HepG2 (cell line): ENCODE measurements around the gene HS3ST3B1. TPM values are rescaled to one million over a fixed set of nuclear protein-coding genes. Genes with fewer than 3 reads are reported as not detected.

ENCODE experiments used
- ATAC-seq: fragments of 200-7000 bp; cut with Tn5 transposase; 3 replicates; pipeline ENCODE4 v1.9.1; 2020; ENCODE audit warnings: mild to moderate bottlenecking, moderate library complexity
- BruUV-seq: library from RNA; stranded (reverse); fragments of 400-500 nt; replicated peaks from 2 replicates; lab custom pipeline; 2021; lab: Mats Ljungman, UMichigan
- CTCF ChIA-PET: fragments of 300-600 bp; formaldehyde crosslinking; extraction: SDS; loops from one replicate; lab custom pipeline; 2021; ENCODE audit warnings: low total read pairs, inconsistent platforms, low intra/inter-chr PET ratio; lab: Yijun Ruan, JAX
- POLR2A ChIA-PET: fragments of 350-600 bp; sonication (Branson Sonifier 250); formaldehyde crosslinking; loops from one replicate; lab custom pipeline; 2020; ENCODE audit warnings: antibody characterized with exemption, inconsistent platforms; lab: Yijun Ruan, JAX
- DNase-seq: peaks from one replicate; pipeline ENCODE4 v3.0.0-alpha.2; 2015; ENCODE audit warnings: low spot score
- FAIRE-seq: peaks from 3 replicates; lab custom pipeline; 2011; peaks lifted over from hg19 to GRCh38; lab: Jason Lieb, UNC
- H2AFZ ChIP-seq: one replicate; pipeline ENCODE4 v1.6.1; 2011; ENCODE audit warnings: low read length, inconsistent platforms
- H3K27ac ChIP-seq: fragments of 300-600 bp; 3 replicates; pipeline ENCODE4 v1.8.0; 2011; ENCODE audit warnings: mixed run types, mild to moderate bottlenecking, mixed read lengths, low read length, inconsistent platforms; ENCODE audit not compliant: insufficient read depth; ENCODE audit errors: extremely low read length
- H3K27me3 ChIP-seq, 2 experiments: fragments of 200-600 bp in 1 of 2; 2 replicates in 1 of 2; 3 replicates in 1 of 2; pipeline versions ENCODE4 v1.6.0 to v1.8.0; 2011; ENCODE audit warnings: low read length in 2 of 2, mild to moderate bottlenecking in 2 of 2, moderate library complexity in 2 of 2, inconsistent platforms in 1 of 2; ENCODE audit not compliant: insufficient read depth in 2 of 2, control insufficient read depth in 1 of 2
- H3K36me3 ChIP-seq, 2 experiments: fragments of 200-600 bp in 1 of 2; replicated peaks in 1 of 2; 2 replicates in 1 of 2; 3 replicates in 1 of 2; pipeline versions ENCODE4 v1.5.1 to v1.8.0; 2011; ENCODE audit warnings: low read length in 2 of 2, inconsistent platforms in 1 of 2; ENCODE audit not compliant: insufficient read depth in 2 of 2, control insufficient read depth in 1 of 2
- H3K4me1 ChIP-seq: 2 replicates; pipeline ENCODE4 v1.5.1; 2012; ENCODE audit warnings: low read length, inconsistent platforms; ENCODE audit not compliant: insufficient read depth
- H3K4me2 ChIP-seq: 2 replicates; pipeline ENCODE4 v1.6.0; 2011; ENCODE audit warnings: low read depth, low read length, inconsistent platforms
- H3K4me3 ChIP-seq, 3 experiments: fragments of 200-600 bp in 1 of 3; sonication (generic), shearing (Covaris generic) in 1 of 3; replicated peaks in 1 of 3; 2 replicates each; pipeline ENCODE4 v1.5.1; 2011 to 2016; ENCODE audit warnings: low read length in 3 of 3, inconsistent platforms in 2 of 3, low read depth in 2 of 3, mild to moderate bottlenecking in 2 of 3, control low read depth in 1 of 3, mixed read lengths in 1 of 3; ENCODE audit not compliant: insufficient read depth in 1 of 3
- H3K79me2 ChIP-seq: one replicate; pipeline ENCODE4 v1.6.1; 2011; ENCODE audit warnings: low read length, inconsistent platforms; ENCODE audit not compliant: insufficient read depth
- H3K9ac ChIP-seq: 2 replicates; pipeline ENCODE4 v1.6.0; 2011; ENCODE audit warnings: mild to moderate bottlenecking, low read depth, low read length, inconsistent platforms; ENCODE audit not compliant: insufficient read depth
- H3K9me3 ChIP-seq: 2 replicates; pipeline ENCODE4 v1.5.1; 2012; ENCODE audit warnings: mild to moderate bottlenecking, low read length
- H4K20me1 ChIP-seq: 2 replicates; pipeline ENCODE4 v1.6.0; 2011; ENCODE audit warnings: inconsistent platforms, mild to moderate bottlenecking, low read length, moderate library complexity; ENCODE audit not compliant: insufficient read depth
- GATAD2A ChIP-seq: IDR thresholded peaks from 2 replicates; pipeline ENCODE4 v1.6.1; 2016
- GTF2F1 ChIP-seq: fragments of 150-350 bp; IDR thresholded peaks from 2 replicates; pipeline ENCODE4 v1.6.1; 2014; ENCODE audit warnings: low read length
- HNF4A ChIP-seq: sonication (generic); formaldehyde crosslinking; IDR thresholded peaks from 2 replicates; pipeline ENCODE4 v1.4.0; 2020; ENCODE audit warnings: missing genetic modification reagents
- NR3C1 ChIP-seq: sonication (generic); formaldehyde crosslinking; IDR thresholded peaks from 2 replicates; pipeline ENCODE4 v1.4.0; 2020; ENCODE audit warnings: missing genetic modification reagents
- POGZ ChIP-seq: sonication (generic); formaldehyde crosslinking; IDR thresholded peaks from 2 replicates; pipeline ENCODE4 v1.4.0; 2020; ENCODE audit warnings: mild to moderate bottlenecking, missing genetic modification reagents
- THYN1 ChIP-seq: sonication (generic); formaldehyde crosslinking; IDR thresholded peaks from 2 replicates; pipeline ENCODE4 v1.8.1; 2023; ENCODE audit warnings: low read depth, mild to moderate bottlenecking, moderate library complexity, missing genetic modification reagents, borderline replicate concordance
- ZFP36 ChIP-seq: fragments of 150-350 bp; IDR thresholded peaks from 2 replicates; pipeline ENCODE4 v1.6.1; 2018; ENCODE audit warnings: borderline replicate concordance, low read length, low read depth; ENCODE audit not compliant: partially characterized antibody
- ZNF12 ChIP-seq: sonication (generic); formaldehyde crosslinking; IDR thresholded peaks from 2 replicates; pipeline ENCODE4 v1.5.0; 2020; ENCODE audit warnings: missing genetic modification reagents
- ZNF251 ChIP-seq: sonication (generic); formaldehyde crosslinking; IDR thresholded peaks from 2 replicates; pipeline ENCODE4 v1.9.0; 2021; ENCODE audit warnings: mild to moderate bottlenecking, missing genetic modification reagents
- ZNF562 ChIP-seq: sonication (generic); formaldehyde crosslinking; IDR thresholded peaks from 2 replicates; pipeline ENCODE4 v1.8.0; 2022; ENCODE audit warnings: missing genetic modification reagents, borderline replicate concordance
- ZNF781 ChIP-seq: sonication (generic); formaldehyde crosslinking; IDR thresholded peaks from 2 replicates; pipeline ENCODE4 v1.5.1; 2020; ENCODE audit warnings: borderline replicate concordance, mild to moderate bottlenecking, missing genetic modification reagents; ENCODE audit errors: not compliant biosample characterization
- ZNF879 ChIP-seq: sonication (generic); formaldehyde crosslinking; IDR thresholded peaks from 2 replicates; pipeline ENCODE4 v1.8.1; 2023; ENCODE audit warnings: missing genetic modification reagents
- whole genome bisulfite sequencing: methylation state at CpG from one replicate; pipeline ENCODE4 v1.1.6; 2017; ENCODE audit warnings: low lambda C conversion rate; 5-methylcytosine and 5-hydroxymethylcytosine counted together
- in situ Hi-C: cut with HindIII; loops from 2 replicates; pipeline ENCODE4 v1.10.0; 2017; ENCODE audit warnings: low pct_unique_long_range_greater_than_20kb; ENCODE audit not compliant: extremely low pct_ligation_motif_present
- intact Hi-C: fragments of 100-400 bp; cut with micrococcal nuclease; formaldehyde crosslinking; loops from one replicate; pipeline ENCODE4 v1.10.0; 2022; ENCODE audit not compliant: unreplicated experiment
- polyA plus RNA-seq, 8 experiments: library from polyadenylated mRNA; depleted of rRNA in 3 of 8; stranded (reverse) in 7 of 8; unstranded in 1 of 8; fragments of >200 nt; fragmentation: Illumina TruSeq in 4 of 8; extraction: Trizol in 4 of 8; gene quantifications; 2 replicates each; pipeline versions ENCODE4 v1.2.1 to v1.2.3, GENCODE V29; 2011 to 2016; ENCODE audit warnings: low read depth in 4 of 8, missing spikeins in 1 of 8, mixed read lengths in 1 of 8; ENCODE audit not compliant: insufficient read depth in 1 of 8
- total RNA-seq, 5 experiments: library from RNA; depleted of rRNA; stranded (reverse); fragments of >200 nt; fragmentation: Illumina TruSeq; extraction: Trizol; gene quantifications; 2 replicates each; pipeline ENCODE4 v1.2.3, GENCODE V29; 2016; ENCODE audit warnings: low read depth in 1 of 5
- TF ChIP-seq, protein P1 (sequence below): sonication (generic); formaldehyde crosslinking; IDR thresholded peaks from 2 replicates; pipeline ENCODE4 v1.8.0; 2022; ENCODE audit warnings: mild to moderate bottlenecking, missing genetic modification reagents
- TF ChIP-seq, protein P2 (sequence below): sonication (generic); formaldehyde crosslinking; IDR thresholded peaks from 2 replicates; pipeline ENCODE4 v1.4.0; 2020; ENCODE audit warnings: missing genetic modification reagents
- TF ChIP-seq, protein P3 (sequence below): sonication (generic); formaldehyde crosslinking; IDR thresholded peaks from 2 replicates; pipeline ENCODE4 v1.9.0; 2022; ENCODE audit warnings: low read depth, missing genetic modification reagents

HS3ST3B1 gene
- total and polyA plus RNA-seq, 2 of the 13 experiments (the other 11 are each of a cell fraction or from before 2014, with no cell fraction given) = 15.7 to 39.5 TPM

DNA sequence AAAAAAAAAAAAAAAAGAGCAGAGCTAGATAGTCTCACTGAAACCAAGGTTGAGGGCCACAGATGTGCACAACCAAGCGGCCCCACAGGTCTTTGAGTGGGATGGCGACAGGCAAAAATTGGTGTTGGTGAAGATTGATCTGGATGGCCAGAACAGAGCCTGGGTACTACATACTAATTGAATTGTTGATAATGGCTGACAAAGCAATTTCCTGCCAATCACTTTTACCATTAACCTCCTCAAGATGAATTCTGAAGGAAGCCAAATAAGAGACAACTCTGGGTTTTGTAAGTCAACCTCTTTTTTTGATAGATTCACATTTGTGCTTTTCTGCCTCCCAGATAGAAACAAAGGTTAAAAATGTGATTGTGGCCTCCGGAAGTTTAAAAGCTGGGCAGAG is 19.4 kb upstream of the HS3ST3B1 start (continued):
- TF ChIP-seq, protein P1, sequence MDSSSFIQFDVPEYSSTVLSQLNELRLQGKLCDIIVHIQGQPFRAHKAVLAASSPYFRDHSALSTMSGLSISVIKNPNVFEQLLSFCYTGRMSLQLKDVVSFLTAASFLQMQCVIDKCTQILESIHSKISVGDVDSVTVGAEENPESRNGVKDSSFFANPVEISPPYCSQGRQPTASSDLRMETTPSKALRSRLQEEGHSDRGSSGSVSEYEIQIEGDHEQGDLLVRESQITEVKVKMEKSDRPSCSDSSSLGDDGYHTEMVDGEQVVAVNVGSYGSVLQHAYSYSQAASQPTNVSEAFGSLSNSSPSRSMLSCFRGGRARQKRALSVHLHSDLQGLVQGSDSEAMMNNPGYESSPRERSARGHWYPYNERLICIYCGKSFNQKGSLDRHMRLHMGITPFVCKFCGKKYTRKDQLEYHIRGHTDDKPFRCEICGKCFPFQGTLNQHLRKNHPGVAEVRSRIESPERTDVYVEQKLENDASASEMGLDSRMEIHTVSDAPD (CRISPR knock-in tag) = no peak

DNA sequence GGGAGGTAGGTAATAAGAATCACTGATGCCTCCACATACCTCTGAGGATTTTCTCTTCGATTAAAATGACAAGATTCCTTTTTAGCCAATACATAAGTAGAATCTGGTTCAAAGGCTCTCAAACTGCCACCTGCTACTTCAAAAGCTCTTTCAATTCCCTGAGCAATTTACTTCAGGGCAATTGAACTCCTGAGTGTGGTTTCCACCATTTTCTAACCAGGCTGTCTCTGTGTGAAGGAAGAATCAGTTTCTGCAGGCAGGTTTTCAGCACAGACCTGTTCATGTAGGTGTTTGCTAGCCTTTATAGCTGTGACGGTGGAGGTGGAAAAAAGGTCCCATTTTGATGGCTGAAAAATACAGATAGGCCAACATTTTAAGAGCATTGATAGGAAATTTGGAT is 18.2 kb upstream of the HS3ST3B1 start:
- ChIA-PET CTCF (no interaction called here), POLR2A (interaction anchor here (1.3 kb wide), 1 partner anchor 16 kb away, joined by 3 read pairs; no protein-coding TSS in a partner anchor)
- no peak overlapping the region for H3K27ac ChIP-seq
- no TSS peak for BruUV-seq
- peaks cover 13% of the 10 kb centered on the region for H3K4me1 ChIP-seq
- H3K27me3 ChIP-seq = peaks cover 2 to 25% of the 10 kb centered on the region in 2 experiments; a peak in 3 of 5 replicates
- in situ Hi-C loops = no loop called here
- no peak for TF ChIP-seq ZNF12 (CRISPR knock-in tag)
- no peak for TF ChIP-seq ZNF879 (CRISPR knock-in tag)
- no peak for TF ChIP-seq ZFP36
- TF ChIP-seq POGZ (CRISPR knock-in tag) = no peak
- no peaks in the 10 kb centered on the region for H4K20me1 ChIP-seq
- no peaks in the 10 kb centered on the region for H3K36me3 ChIP-seq
- no peaks in the 10 kb centered on the region for H3K79me2 ChIP-seq
- FAIRE-seq = no peak
- H2AFZ ChIP-seq = no peak overlapping the region
- no peak for DNase-seq
- H3K4me3 ChIP-seq = no peak overlapping the region
- H3K9me3 ChIP-seq = no peaks in the 10 kb centered on the region
- WGBS = 48% methylated on average over 2 of the region's 2 CpGs
- H3K9ac ChIP-seq = no peak overlapping the region
- intact Hi-C loops = no loop called here
- ATAC-seq = no peak
- no peak overlapping the region for H3K4me2 ChIP-seq

DNA sequence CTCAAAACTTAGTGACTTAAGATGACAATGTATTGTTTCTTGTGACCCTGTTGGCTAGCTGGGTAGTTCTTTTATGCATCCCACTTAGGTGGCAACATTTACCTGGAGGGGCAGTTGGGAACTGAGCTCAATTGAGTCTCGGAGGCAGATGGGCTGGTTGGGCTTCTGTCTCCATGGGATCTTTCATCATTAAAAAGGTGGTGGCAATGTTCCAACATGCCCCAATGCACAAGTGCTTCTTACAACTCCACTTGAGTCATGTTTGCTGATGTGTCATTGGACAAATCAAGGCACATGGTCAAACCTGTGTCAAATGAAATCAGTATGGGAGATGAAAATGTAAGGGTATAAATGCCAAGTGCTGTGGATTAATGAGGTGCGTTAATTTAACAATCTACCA is 11.7 kb upstream of the HS3ST3B1 start:
- WGBS = 48% methylated on average over 2 of the region's 2 CpGs
- no peak overlapping the region for H3K9ac ChIP-seq
- TF ChIP-seq ZNF781 (CRISPR knock-in tag) = no peak
- no peak for TF ChIP-seq NR3C1 (CRISPR knock-in tag)
- no peak for TF ChIP-seq HNF4A
- no peak for TF ChIP-seq ZNF562 (CRISPR knock-in tag)
- TF ChIP-seq, protein P2, sequence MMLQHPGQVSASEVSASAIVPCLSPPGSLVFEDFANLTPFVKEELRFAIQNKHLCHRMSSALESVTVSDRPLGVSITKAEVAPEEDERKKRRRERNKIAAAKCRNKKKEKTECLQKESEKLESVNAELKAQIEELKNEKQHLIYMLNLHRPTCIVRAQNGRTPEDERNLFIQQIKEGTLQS (CRISPR knock-in tag) = no peak
- no peak for TF ChIP-seq GTF2F1
- no peak for TF ChIP-seq THYN1 (CRISPR knock-in tag)
- TF ChIP-seq, protein P3, sequence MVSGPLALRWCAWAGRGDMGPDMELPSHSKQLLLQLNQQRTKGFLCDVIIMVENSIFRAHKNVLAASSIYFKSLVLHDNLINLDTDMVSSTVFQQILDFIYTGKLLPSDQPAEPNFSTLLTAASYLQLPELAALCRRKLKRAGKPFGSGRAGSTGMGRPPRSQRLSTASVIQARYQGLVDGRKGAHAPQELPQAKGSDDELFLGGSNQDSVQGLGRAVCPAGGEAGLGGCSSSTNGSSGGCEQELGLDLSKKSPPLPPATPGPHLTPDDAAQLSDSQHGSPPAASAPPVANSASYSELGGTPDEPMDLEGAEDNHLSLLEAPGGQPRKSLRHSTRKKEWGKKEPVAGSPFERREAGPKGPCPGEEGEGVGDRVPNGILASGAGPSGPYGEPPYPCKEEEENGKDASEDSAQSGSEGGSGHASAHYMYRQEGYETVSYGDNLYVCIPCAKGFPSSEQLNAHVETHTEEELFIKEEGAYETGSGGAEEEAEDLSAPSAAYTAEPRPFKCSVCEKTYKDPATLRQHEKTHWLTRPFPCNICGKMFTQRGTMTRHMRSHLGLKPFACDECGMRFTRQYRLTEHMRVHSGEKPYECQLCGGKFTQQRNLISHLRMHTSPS = no peak
- no peak for TF ChIP-seq GATAD2A (CRISPR knock-in tag)
- no peak for TF ChIP-seq ZNF251 (CRISPR knock-in tag)

More for the DNA sequence above, 11.7 kb upstream of the HS3ST3B1 start:
- intact Hi-C loops = no loop called here
- Histone ChIP-seq H3K4me1 (no peaks in the 10 kb centered on the region), H3K9me3 (no peaks in the 10 kb centered on the region), H3K36me3 (no peaks in the 10 kb centered on the region), H3K79me2 (no peaks in the 10 kb centered on the region), H3K27ac (no peak overlapping the region), H3K4me2 (no peak overlapping the region), H3K4me3 (no peak overlapping the region), H2AFZ (no peak overlapping the region), H4K20me1 (no peaks in the 10 kb centered on the region), H3K27me3 (peaks cover 0 to 16% of the 10 kb centered on the region in 2 experiments; a peak in 2 of 5 replicates)
- no peak for FAIRE-seq
- ChIA-PET CTCF (no interaction called here), POLR2A (no interaction called here)
- no TSS peak for BruUV-seq
- in situ Hi-C loops = no loop called here
- no peak for ATAC-seq
- no peak for DNase-seq
